GM21447 (cell line): ENCODE results near the gene PAPPA2.
A peak's percentile ranks its signal among the peaks of the same experiment; 100 is the strongest.
"Not testable (repeated sequence)": the region's sequence is repeated elsewhere in the genome, so short reads cannot be mapped to it uniquely, and the experiment has no call there.

Experiments
- ATAC-seq: cut with Tn5 transposase; IDR thresholded peaks from one replicate; pipeline ENCODE4 v1.9.1; 2021; ENCODE audit not compliant: unreplicated experiment

Gene PAPPA2

DNA sequence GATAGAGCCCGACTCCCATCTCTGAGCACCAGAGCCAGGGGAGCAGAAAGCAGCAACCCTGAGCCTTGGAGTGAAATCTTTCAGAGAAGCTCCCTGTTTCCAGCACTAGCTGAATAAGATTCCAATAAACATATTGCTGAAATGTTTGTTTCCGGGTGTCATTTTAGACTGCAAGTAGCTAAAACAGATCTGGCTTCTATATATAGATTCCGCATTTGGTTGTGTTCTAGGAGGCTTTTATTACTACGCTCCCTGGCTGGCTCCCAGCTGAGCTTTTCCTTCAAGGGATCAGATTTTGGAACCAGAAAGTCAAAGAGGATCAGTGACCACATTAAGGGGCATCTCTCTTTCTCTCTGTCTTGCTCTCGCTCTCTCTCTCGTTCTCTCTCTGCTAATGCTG is 88.2 kb downstream of the PAPPA2 start:
- ATAC-seq = no peak

DNA sequence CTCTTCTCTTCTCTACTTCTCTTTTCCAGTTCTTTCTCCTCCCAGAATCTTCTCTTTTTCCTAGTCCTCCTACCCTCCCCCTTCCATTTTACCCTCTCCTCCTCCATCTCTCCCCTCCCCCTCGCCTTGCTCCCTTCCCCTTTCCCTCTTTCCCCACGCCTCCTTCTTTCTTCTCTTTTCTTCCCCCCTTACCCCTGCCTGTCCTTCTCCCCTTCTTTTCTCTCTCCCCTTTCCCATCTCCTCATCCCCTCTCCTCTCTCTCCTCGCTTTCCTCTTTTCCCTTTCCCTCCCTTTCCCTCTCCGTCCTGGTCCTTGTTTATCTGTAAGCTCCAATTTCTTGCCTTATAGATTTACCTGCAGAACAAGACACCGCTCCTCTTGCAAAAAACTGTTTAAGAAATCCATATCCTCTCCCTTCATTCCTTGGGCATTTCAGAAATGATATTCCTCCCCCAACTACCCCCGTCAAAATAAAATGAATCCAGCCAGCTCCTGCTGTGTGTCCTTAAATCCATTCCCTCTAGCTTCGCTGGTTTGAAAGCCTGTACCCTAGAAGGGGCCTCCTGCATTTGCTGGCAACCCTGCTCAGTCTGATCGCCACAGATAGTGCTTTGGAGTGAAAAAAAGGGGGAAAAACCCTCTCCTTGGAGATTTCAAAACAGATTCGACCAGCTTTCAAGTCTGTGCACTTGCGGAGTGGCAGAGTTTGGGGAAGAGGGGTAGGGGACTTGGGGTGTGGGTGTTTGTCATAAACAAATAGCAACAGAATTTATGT is 89.4 kb downstream of the PAPPA2 start:
- no peak for ATAC-seq

DNA sequence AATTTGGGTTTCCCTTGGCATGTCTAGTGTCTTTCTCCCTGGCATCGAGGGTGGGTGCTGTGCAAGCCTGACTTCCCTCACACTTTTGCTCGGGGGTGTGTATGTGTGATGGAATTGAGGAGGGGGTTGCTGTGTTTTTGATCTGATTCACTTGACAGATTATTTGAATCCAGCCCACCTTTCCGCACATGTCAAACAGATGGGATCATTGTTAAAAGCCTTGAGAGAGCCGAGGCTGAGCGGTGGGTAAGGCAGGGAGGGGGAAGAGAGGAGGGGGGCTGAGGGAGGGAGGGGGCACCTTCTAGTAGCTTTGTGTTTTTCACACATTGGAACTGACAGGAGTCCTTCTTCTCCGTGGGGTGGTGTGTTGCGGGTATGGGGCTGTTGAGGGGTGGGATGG is 90.0 kb downstream of the PAPPA2 start:
- no peak for ATAC-seq

DNA sequence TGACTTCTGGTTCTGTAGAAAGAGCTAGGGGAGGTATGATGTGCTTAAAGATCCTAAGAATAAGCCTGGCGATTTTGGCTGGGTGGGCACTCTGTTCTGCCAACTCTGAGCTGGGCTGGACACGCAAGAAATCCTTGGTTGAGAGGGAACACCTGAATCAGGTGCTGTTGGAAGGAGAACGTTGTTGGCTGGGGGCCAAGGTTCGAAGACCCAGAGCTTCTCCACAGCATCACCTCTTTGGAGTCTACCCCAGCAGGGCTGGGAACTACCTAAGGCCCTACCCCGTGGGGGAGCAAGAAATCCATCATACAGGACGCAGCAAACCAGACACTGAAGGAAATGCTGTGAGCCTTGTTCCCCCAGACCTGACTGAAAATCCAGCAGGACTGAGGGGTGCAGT is 93.3 kb downstream of the PAPPA2 start:
- no peak for ATAC-seq

DNA sequence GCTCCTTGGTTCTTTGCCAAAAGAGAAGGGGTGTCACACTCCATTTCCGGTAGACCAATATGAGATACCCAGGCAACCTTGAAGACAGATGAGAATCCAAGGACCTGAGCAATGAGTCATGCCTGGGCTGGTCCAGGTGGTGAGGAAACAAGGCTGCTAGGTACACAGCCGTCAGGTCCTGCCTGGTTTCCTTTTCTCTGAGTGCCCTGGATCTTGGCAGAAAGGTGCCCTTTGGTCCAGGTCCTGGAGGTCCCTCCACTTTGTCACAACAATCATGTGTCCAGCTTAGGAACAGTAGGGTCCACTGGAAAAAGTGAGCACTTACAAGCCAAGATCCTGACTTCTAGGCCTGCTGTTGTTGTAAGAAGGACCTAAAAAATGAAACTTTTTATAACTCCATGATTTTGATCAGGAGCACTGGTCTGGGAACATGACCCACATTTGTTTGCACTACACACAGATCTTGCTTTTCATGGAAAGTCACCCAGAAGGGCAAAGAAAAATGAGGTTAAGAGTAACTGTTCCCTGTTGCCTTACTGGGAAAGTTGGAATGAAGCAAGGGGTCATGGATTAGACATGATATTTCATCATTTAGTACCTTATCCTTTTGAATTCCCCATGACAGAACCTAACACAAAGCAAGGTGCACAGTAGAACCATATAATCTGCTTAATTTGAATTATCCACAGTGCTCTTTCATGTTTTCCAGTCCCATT is 94.7 kb downstream of the PAPPA2 start:
- ATAC-seq = no peak

DNA sequence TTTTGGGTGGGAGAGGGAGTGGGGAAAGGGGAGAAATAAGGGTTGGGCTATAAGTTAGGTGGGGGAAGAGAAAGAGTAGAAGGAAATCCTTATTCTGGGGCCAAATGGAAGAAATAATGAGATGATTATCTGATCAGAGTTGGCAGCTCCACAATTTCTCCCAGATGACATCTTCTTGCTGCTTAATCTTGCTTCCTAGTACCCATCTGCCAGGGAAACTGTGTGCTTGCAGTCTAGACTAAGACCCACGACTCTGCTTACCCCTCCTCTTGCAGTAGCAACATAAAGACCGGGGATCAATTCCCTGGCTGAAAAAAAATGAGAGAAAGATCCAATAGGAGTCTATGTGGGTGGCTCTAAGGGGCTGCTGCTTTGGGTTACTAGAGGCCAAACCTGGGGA is 95.6 kb downstream of the PAPPA2 start:
- no peak for ATAC-seq

DNA sequence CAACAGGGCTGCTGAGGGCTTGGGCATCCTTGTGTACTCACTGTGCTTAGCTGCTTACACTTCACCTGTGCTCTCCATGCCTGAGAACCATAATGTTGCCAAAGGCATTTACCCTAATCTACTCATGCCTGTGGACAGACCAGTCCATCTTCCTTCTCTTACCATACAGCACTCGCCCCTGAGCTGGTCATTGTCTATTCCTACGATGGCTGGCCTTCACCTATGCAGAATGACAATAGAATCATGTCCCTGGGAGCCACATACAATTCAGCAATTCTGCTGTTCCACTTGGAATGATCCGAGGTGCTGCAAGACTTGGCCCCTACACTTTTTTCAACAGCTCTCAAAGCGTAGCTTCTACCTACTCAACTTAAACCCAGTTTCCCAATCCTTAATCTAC is 96.5 kb downstream of the PAPPA2 start:
- ATAC-seq = no peak

DNA sequence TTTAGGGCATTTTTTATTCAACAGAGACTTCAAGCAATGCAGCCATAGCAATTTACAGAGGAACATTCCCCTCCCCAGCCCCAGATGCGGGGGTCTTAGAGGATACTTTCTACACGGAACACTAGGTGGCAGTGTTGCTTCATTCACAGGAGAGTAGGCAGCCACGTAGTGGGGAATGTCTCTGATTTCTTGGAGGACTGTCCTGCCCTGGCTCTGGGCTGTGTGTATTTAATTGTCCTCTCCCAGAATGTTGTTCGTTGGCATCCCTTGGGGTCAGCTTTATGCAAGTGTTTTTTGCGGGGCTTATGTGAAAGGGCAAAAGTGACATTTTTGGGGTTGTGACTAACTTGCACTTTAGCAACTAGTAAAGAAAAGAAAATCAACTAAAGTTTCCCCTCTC is 96.9 kb downstream of the PAPPA2 start:
- ATAC-seq = peak; percentile 66

DNA sequence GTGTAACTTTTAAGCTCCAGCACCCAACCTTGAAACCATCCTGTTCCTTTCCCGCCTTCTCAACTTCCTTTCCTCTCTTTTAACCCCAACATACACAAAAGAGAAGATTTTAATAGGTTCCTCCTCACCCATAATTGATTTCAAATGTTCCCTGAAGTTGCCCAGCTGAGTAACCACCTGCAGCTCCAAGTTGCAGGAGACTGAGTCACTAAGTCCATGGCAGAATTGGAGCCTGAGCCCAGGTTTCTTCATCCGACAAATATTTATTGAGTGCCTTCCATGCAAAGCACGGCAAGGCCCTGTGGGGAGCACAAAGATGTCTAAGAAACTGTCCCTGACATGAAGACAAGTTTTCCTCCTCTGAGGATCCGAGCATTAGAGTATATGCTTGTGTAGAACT is 97.7 kb downstream of the PAPPA2 start:
- ATAC-seq = no peak

DNA sequence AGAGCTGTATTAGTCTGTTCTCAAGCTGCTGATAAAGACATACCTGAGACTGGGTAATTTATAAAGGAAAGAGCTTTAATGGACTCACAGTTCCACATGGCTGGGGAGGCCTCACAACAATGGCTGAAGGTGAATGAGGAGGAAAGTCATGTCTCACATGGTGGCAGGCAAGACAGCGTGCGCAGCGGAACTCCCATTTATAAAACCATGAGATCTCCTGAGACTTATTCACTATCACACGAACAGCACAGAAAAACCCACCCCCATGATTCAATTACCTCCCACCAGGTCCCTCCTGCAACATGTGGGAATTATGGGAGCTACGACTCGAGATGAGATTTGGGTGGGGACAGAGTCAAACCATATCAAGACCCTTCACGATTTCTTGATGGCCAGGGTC is 98.8 kb downstream of the PAPPA2 start:
- not testable (repeated sequence) for ATAC-seq

DNA sequence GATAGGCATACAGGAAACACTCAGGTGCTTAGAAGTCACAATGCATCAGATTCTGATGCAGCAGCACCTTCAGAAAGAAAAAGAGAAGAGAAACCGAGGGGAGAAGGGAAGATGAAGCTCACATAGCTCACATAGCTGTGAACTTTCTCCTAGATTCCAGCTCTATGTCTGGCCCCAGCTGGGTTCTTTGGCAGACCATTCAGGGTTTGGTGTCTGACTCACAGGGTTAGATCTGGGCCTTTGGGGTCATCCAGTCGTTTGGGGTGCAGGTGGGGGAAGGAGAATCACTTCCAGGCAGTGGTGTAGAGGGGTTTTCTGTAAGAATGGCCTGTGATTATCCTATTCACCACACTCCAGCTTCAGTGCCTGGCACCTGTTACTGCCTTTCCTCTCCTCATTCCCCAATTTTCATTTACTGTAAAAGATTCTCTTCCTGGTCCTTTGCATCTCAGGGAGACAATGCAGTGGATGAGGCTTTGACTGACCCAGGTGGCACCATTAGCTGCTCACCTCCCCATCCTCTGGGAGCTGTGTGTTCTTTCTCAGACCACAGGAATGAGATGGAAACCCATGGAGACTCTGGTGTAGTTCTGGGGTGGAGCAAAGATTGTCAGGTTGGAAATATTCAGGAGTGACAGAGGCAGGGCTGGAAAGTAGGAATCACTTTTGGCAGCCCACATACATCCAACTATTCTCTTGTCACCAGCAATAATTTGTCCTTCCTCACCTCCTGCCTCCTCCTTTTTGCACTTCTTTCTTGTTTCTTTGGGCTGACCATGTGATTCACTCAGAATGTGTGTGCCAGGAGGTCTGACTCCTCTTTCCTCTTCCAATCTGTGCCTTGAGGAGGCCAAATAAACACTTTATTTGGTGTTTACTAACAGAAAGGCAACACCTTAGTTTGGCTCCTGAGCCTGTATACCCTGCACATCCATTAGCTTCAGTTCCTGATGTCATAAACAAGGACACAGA is 103.3 kb downstream of the PAPPA2 start:
- no peak for ATAC-seq

DNA sequence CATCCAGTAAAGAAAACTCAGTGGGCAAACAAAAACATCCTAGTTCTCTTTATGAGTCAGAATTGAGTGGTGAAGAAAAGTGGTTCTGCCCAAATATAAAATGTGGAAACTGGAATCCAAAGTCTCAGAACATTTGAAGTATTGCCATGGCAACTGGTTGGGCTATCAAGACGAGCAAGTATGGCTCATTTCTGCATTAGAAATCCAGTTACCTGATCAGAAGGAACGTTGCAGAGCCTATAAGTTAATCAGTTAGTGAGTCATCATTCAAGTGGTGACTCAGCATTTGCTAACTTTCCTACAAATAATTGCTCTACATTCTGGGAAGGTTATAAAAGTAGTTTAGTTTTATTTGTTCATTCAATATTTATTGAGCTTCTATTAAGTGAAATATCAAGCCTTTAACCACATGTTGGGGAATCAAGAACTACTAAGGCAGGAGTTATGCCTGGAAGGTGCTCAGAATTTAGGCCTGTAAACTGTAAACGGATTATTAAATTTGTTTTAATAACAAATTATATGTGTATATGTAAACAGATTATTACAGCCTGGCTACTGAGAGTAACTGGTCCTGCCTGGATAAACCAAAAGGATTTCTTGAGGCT is 104.3 kb downstream of the PAPPA2 start:
- no peak for ATAC-seq

DNA sequence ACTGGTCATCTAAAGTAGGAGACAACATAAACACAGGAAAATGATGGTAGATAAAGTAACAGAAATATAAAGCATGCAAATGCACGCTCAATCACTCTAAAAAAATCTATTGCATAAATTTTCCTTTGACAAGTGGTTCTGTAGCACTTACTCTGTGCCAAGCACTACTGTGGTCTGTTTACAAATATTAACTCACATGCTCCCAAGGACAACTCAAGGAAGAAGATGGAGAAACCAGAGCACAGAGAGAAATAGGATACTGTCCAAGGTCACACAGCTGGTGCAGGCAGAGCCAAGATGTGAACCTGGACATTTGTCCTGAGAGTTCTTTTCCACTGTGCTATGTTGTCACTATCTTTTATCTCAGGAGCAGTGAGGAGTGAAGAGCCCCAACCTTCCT is 105.2 kb downstream of the PAPPA2 start:
- no peak for ATAC-seq

DNA sequence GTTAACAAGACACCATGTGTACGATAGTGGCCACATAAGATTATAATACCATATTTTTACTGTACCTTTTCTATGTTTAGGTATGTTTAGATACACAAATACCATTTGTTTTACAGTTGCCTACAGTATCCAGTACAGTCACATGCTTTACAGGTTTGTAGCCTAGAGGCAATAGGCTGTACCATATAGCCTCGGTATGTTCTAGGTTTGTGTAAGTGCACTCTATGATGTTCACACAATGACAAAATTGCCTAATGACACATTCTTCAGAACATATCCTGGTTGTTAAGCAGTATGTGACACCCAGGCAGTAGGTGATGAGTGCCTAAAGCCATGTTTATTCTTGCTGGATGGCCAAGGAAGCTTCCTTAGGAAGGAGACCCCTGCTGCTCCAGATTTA is 111.8 kb downstream of the PAPPA2 start:
- no peak for ATAC-seq

DNA sequence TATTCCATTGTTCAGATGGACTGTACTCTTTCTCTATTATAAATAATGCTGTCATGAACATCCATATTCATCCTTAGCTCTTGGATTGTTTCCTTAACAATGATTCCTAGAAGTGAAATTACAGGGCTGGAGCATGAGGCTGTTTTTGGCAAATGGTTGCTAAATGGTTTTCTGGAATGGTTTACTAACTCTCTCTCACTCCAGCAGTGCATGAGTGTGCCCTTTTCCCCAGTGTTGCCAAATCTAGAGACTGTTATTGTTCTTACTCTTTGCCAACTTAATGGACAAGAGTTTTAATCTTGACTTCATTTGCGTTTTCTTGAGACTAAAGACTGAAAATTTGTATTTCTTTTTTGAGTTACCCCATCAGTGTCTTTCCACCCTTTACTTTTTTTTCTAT is 113.0 kb downstream of the PAPPA2 start:
- ATAC-seq = no peak

DNA sequence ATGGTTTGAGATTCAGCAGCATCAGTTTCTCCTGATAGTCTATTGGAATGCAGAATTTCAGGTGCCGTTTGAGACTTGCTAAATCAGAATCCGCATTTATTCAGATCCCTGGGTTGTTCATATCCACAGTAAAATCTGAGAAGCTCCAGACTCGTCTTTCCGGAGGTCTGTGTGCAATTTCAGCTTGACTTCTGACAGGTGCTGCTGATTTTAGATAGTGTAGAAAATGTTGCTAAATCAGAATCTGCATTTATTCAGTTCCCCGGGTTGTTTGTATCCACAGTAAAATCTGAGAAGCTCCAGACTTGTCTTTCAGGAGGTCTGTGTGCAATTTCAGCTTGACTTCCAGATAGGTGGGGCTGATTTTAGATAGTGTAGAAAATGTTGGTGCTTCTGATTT is 113.7 kb downstream of the PAPPA2 start:
- ATAC-seq = no peak

DNA sequence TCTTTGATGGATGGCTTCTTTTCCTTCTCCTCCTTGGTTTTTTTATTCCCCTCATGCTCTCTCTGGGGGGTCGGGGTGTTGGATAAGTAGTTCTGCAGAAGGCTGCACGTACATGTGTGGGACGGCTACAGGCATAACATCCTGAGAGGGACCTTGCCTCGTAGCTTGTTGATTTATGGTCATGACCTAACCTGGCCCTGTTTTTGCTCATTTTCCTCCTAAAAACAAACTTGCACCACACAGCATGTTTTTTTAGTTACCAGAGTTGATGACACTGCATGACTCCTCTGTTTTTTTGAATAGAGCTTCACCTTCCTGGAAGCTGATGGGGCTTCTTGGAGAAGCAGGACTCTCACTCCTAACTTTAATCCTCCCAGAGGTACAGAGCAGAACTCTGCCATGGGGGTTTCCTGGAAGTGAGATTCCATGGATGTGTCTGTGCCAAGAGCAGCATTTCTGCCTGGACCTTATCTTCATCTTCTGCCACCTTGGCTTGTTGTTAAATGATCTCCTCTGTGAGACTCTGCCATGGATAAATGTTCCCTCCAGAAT is 114.7 kb downstream of the PAPPA2 start:
- ATAC-seq = no peak

DNA sequence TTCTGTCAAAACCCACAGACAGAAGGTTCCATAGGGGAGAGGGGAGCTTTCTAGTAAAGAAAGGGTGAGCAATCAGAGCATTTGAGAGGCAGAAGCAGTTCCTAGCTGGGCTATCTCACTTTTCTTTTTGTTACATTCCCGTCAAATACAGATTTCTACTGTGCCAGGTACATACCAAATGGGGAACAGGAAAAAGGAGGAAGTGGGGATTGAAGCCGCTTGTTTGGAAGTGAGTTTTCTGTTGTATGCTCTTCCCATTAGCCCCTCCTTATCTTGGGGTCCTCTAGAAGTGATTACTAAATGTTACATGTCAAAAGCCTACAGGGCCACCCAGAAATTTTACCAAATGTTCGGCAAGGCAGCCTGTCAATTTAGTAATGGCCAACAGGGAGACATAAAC is 116.1 kb downstream of the PAPPA2 start:
- no peak for ATAC-seq

DNA sequence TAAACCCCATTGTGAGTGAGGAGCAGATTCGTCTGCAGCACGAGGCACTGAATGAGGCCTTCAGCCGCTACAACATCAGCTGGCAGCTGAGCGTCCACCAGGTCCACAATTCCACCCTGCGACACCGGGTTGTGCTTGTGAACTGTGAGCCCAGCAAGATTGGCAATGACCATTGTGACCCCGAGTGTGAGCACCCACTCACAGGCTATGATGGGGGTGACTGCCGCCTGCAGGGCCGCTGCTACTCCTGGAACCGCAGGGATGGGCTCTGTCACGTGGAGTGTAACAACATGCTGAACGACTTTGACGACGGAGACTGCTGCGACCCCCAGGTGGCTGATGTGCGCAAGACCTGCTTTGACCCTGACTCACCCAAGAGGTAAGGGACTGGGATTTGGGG is 132.2 kb downstream of the PAPPA2 start:
- no peak for ATAC-seq

DNA sequence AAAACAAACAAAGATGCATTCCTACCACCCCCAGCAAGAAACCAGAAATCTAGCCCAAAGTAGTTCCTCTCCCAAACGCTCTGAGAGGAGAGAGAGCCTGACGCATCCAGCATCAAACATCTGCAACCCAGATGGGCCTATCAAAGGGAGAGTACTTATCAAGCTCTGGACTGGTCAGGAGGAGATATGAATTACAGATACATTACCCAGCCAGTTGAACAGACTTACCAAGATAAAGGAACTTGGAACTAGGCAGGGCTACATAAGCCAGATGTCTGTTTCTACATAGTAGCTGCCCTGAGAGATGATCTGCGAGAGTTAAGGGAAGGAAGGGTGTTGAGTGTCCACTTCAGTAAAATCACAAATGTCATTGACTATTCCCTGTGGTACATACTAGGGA is 138.4 kb downstream of the PAPPA2 start:
- ATAC-seq = no peak
